ENCODE results near the gene SKAP2.

Gene SKAP2, protein sequence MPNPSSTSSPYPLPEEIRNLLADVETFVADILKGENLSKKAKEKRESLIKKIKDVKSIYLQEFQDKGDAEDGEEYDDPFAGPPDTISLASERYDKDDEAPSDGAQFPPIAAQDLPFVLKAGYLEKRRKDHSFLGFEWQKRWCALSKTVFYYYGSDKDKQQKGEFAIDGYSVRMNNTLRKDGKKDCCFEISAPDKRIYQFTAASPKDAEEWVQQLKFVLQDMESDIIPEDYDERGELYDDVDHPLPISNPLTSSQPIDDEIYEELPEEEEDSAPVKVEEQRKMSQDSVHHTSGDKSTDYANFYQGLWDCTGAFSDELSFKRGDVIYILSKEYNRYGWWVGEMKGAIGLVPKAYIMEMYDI

DNA sequence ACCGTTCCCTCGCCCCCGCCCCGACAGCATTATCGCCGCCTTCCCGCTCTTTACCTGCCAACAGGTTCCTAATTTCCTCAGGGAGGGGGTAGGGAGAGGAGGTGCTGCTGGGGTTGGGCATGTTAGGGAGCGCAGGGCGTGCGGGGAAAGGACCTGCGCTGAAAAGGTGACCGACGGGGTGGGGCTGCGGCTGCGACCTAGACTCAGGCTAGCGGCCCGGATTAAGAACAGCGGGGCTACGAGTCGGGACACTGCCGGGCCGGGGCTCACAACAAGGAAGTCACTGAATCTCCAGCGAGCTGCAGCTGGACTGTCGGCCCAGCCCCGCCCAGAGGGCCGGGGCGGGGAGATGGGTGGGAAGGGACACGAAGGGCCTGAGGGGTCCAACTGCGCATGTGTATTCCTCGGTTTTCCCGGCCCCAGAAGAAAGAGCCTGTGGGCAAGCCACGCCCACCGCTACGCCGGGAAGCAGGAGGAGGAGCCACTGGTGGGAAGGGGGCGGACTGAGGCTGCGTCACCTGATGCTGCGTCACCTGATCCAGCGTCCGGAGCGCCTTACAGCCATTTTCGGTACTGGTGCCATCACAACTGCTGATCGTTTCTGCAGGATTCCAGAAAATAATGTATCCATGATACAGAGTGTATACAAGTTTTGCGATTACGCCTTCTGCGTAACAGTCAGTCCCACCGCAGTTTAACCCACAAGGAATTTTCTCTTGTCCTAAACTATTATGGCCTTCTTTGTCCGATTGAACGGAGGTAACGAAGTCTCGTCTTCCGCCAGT, at the start of gene SKAP2:
TSS of gene SKAP2 (minus strand) at position 282 of the 785 bp plus-strand sequence. CDS start at position 121, 161 bp downstream.
- peak; percentile 74 for DNase-seq

DNA sequence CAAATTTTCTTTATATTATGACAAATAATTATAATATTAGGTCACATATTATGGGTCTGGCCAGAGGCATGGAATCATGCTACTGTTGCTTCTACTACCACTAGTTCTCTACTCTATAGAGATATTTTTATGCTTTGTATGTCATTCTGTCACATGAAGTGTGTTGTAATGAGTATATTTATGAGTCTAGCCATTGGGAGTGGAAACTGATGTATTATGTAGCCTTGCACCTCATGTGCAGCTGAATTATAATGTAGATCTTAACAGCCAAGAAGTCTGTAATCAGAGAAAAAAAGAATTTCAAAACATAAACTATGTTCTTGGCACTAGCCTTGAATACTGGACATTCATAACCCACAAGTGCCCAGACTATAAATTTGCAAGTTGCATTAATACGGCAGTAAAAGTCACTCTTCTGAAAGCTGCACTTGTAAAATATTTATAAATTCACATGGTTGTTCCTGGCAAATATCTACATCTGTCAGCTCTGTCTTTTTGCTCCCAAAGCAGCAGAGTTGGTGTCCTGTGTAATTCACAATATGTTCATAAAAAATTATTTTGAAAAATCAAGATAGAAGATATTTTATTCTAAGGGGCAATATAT, 48.6 kb upstream of the SKAP2 start:
- no peak for DNase-seq

DNA sequence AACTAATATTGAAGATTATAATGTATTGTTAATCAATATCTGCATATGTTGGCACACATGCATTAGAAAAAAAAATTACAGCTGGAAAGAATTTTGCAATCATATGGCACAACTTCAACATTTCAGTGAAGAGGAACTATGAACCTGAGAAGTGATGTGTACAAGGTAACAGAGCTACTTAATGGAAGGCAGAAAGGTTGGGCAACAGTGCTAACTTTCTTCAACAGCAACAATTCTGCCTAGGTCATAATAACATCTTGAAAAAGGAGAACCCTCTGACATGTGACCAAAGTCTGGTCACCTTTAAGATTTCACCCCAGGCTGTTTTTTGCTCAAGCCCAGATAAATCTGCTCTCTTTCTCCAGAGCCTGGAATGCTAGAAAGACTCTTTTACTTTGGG, 47.9 kb upstream of the SKAP2 start:
- DNase-seq, result no peak

DNA sequence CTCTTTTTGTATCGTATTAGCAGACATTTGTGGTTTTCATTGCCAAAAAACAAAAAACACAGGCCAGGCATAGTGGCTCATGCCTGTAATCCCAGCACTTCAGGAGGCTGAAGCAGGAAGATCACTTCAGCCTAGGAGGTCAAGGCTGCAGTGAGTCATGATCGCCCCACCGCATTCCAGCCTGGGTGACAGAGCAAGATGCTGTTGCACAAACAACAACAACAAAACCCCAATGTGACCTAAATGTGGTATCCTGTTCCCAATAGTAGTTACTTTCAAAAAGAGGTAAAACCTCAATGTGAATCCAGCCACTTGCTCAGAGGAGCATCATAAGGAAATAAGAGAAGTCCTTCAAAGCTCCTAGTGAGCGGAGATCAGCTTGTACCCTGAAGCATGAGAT, 45.8 kb upstream of the SKAP2 start:
- no peak for DNase-seq

DNA sequence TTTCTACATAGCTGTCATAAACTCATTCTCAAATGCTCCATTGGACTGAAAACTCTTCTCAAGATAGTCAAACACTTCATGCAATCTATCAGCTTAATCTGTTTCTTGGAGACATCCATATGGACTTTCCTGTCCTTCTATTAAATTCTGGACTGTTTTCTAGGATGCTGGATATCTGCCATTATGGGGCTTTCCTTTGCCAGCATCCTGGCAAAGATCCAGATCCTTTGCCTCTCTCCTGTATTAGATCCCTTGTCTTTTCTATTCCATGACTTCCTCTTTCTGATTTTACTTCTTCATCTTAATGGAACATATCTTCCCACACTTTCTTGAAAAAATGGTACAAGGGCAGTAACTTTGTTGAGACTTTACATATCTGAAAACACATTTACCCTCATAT, 35.9 kb upstream of the SKAP2 start:
- DNase-seq, result no peak

- no peak for DNase-seq
These were observed 35.1 kb upstream of the SKAP2 start for GRCh38 chr7:26899519-26899918.

- DNase-seq, result no peak
These were observed 34.5 kb upstream of the SKAP2 start for GRCh38 chr7:26898891-26899290.

DNA sequence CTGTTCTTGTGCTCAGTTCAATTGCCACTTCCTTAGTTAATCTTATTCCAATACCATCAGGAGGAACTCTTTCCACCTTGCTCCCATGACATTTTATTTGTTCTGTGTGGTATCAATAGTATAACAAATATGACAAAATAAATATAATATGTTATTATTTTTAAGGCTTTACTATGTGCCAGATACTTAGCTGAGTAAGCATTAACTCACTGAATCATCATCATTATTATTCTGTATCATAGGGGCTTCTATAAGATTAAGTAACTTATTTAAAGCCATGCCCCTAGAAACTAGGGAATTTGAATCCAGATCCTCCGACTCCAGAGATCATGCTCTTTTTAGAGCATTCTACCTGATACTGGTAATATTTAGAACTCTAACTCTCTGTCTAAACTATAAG, 33.5 kb upstream of the SKAP2 start:
- no peak for DNase-seq

GRCh38 chr7:26891400-26892350, 27.3 kb upstream of the SKAP2 start:
- DNase-seq, result no peak

- no peak for DNase-seq
These were observed 16.5 kb upstream of the SKAP2 start for GRCh38 chr7:26880852-26881251.

- no peak for DNase-seq
These were observed 15.3 kb upstream of the SKAP2 start for GRCh38 chr7:26879671-26880070.

DNA sequence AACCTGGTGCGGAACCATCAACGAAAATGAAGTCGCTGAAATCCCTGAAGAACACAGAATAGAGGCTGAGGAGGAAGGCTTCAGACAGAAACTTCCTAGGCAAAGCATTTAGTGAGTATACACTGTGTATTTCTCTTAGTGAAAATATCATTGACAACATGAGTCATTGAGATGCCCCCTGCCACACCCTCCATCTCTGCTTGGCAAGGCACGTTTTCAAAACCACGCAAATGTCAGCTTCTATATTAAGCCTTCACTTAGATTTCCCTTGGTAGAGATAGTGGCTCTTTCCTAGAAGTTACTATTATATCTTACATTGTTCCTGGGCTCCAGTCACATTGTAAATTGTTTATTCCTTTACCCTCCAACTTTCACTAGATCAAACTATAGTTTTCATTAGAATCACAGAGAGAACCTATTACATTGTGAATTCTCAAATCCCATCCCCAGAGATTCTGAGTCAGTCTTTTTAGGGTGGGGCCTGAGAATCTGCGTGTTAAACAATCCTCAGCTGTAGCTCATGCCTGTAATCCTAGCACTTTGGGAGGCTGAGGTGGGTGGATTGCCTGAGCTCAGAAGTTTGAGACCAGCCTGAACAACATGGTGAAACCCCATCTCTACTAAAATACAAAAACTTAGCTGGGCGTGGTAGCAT, 4.6 kb upstream of the SKAP2 start:
- no peak for DNase-seq

DNA sequence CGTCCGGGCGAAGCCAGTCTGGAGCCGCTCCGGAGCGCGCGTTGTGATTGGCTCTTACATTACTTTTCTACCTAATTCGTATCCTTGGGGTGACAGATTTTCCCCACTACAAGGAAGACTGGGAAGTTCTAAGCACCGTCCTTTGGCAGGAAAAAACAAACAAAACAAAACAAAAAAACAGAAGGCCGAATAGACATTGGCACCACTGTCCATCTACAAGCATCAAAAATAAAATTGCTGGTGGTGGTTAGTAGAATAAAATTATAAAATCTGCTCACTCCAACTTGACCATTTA, 651 bp upstream of the SKAP2 start:
- no peak for DNase-seq

DNA sequence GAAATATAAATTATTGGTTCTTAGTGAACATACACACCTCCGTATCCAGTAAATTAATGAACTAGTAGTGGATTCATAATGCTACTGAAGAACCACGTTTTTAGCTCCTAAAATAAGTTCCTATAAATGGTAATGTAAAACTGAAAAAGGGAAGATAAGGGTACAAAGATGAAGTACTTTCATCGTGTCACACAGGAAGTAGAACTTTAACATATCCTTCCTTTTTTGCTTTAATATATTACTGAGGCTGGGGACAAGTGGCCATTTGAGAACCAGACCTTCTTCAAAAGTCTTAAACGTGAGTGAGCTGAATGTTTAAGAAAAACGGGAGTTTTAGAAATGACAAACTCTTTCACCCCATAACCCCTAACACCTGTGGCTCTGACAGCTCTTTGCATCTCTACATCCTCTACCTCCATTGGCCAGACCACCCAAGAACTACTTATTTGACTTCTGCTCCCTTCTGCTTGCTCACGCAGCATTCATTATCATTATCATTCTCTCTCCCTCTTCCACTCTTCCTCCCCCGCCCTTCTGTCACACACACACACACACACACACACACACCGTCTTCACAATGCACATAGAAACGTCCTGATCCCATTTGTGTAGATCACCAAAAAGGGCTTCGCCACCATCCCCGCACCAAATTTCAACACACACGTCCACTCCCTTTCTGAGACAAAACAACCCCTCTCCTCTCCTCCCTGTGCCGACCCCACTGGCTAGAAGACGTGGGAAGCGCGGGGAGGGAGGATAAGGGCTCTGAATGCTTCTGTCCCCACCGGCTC, 677 bp downstream of the SKAP2 start:
- DNase-seq, result peak; percentile 2

- no peak for DNase-seq
These were observed 1.6 kb downstream of the SKAP2 start for GRCh38 chr7:26862834-26863233.

DNA sequence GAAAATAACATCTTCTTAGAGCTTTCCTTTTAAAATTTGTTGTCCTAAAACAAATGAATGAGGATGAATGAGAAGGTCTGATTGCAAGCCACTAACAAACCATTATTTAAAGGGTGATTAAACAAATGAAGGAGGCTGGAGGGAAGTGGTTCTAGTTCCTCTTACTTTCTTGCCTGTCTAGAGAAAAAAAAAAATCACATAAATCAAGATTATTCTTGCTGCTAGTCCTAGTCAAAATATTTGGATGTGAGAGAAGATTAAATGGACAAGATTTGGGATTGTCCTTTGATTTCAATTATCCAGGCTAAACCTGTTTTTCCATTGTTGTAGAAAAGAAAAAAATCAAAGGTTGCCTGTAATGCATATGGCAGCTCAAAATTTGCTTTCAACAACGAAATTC, 3.3 kb downstream of the SKAP2 start:
- DNase-seq, result no peak

GRCh38 chr7:26860361-26860760, 4.0 kb downstream of the SKAP2 start:
- DNase-seq, result no peak

GRCh38 chr7:26859720-26860119, 4.7 kb downstream of the SKAP2 start:
- DNase-seq, result no peak

GRCh38 chr7:26858735-26859134, 5.7 kb downstream of the SKAP2 start:
- DNase-seq, result no peak

GRCh38 chr7:26858241-26858715, 6.1 kb downstream of the SKAP2 start:
- no peak for DNase-seq

DNA sequence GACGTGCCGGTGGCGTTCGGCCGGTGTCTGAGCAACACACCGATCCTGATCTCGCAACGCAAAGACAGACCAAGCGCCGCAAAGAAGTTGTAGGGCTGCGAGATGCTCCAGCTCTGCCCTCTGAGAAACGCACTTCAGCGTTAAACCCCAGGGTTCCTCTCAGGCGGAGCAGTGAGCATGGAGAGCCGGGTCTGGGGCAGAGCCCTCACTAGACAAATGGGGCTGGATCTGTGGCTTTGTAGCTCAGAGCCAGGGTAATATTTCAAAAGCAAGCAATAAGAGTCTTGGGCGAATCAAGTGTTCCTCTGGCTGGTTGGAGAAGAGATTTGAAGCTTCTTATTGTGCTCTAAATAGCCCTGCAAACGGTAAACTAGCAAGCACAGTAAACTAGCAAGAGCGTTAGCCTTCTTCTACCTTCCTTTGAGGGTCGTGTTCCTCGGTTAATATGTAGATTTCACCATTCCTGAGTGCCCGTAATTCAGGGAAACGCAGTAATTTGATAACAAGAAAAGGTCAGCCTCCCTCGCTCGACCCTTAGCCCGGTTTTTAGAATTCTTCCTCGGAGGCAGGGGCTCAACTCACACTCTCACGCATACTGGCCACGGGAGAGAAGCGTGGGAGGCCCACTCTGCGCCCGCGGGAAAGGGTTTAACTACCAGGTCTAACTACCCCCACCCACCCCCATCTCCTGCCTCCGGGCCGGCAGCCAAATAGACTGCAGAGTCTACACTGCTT, 6.7 kb downstream of the SKAP2 start:
- no peak for DNase-seq

All from activated effector memory CD4-positive, alpha-beta T cell treated with Interleukin-2 at 50 U/mL for 16 hours (primary cell).